ENCODE measurements around the gene TIGD3. TPM values are rescaled to one million over a fixed set of nuclear protein-coding genes. Genes with fewer than 3 reads are reported as not detected.

The TIGD3 gene
- total and polyA plus RNA-seq, 9 of the 15 experiments (the other 6 are each of a cell fraction or from before 2014, with no cell fraction given) = 0.06 to 1.3 (median 0.56) TPM

DNA sequence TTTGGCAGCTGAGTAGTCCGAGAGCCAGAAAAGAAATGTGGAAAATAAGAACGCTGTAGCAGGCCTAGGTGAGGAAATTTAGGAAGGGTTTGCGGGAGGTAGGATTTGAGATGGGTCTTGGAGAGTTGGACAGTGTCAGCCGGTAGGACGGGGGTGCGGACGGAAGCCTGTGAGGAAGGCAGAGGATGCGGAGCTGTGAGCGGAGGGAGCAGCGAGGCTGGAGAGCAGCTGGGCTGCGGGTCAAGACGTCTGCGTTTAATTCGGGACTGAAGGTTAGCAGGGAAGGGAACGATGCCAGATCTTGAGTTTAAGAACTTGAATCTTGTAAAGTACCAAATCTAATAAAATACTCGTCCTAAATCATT lies 669 bp upstream of the TIGD3 start (continued):
- TF ChIP-seq ZBTB8A (IDR thresholded peaks at IDR 0.05; ENCODE audit: partially characterized antibody) = no peak
- TF ChIP-seq, protein P1, sequence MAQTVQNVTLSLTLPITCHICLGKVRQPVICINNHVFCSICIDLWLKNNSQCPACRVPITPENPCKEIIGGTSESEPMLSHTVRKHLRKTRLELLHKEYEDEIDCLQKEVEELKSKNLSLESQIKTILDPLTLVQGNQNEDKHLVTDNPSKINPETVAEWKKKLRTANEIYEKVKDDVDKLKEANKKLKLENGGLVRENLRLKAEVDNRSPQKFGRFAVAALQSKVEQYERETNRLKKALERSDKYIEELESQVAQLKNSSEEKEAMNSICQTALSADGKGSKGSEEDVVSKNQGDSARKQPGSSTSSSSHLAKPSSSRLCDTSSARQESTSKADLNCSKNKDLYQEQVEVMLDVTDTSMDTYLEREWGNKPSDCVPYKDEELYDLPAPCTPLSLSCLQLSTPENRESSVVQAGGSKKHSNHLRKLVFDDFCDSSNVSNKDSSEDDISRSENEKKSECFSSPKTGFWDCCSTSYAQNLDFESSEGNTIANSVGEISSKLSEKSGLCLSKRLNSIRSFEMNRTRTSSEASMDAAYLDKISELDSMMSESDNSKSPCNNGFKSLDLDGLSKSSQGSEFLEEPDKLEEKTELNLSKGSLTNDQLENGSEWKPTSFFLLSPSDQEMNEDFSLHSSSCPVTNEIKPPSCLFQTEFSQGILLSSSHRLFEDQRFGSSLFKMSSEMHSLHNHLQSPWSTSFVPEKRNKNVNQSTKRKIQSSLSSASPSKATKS (CRISPR knock-in tag; IDR thresholded peaks at IDR 0.05) = no peak
- TF ChIP-seq, protein P2, sequence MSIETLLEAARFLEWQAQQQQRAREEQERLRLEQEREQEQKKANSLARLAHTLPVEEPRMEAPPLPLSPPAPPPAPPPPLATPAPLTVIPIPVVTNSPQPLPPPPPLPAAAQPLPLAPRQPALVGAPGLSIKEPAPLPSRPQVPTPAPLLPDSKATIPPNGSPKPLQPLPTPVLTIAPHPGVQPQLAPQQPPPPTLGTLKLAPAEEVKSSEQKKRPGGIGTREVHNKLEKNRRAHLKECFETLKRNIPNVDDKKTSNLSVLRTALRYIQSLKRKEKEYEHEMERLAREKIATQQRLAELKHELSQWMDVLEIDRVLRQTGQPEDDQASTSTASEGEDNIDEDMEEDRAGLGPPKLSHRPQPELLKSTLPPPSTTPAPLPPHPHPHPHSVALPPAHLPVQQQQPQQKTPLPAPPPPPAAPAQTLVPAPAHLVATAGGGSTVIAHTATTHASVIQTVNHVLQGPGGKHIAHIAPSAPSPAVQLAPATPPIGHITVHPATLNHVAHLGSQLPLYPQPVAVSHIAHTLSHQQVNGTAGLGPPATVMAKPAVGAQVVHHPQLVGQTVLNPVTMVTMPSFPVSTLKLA (conservative IDR thresholded peaks at IDR 0.05) = no peak
- TF ChIP-seq MECOM (CRISPR knock-in tag; IDR thresholded peaks at IDR 0.05) = no peak
- no peak for TF ChIP-seq POU5F1 (IDR thresholded peaks at IDR 0.05; ENCODE audit: borderline replicate concordance, low read depth, low read length, partially characterized antibody)
- no peak for TF ChIP-seq COPS2 (conservative IDR thresholded peaks at IDR 0.05)
